GM12873 (cell line): ENCODE results near the gene IFITM1.

ENCODE experiments used
- CTCF ChIP-seq: IDR thresholded peaks from 2 replicates; pipeline ENCODE4 v1.5.1; 2012; ENCODE audit warnings: low read depth, mild to moderate bottlenecking, moderate library complexity, low read length, control low read depth; ENCODE audit not compliant: insufficient read depth; ENCODE audit errors: missing control alignments

IFITM1 gene

GRCh38 chr11:294780-295179 lies 19.1 kb upstream of the IFITM1 start:
- TF ChIP-seq CTCF: no peak

GRCh38 chr11:295351-296170 lies 18.3 kb upstream of the IFITM1 start:
- TF ChIP-seq CTCF: no peak

- TF ChIP-seq CTCF: no peak
Measured at GRCh38 chr11:296171-297050, 17.4 kb upstream of the IFITM1 start.

- TF ChIP-seq CTCF: no peak
Measured at GRCh38 chr11:297051-297585, 16.7 kb upstream of the IFITM1 start.

GRCh38 chr11:297586-298405 lies 16.0 kb upstream of the IFITM1 start:
- no peak for TF ChIP-seq CTCF

GRCh38 chr11:298406-299065 lies 15.3 kb upstream of the IFITM1 start:
- no peak for TF ChIP-seq CTCF
